ENCODE results near the gene LAPTM5.

LAPTM5 gene

DNA sequence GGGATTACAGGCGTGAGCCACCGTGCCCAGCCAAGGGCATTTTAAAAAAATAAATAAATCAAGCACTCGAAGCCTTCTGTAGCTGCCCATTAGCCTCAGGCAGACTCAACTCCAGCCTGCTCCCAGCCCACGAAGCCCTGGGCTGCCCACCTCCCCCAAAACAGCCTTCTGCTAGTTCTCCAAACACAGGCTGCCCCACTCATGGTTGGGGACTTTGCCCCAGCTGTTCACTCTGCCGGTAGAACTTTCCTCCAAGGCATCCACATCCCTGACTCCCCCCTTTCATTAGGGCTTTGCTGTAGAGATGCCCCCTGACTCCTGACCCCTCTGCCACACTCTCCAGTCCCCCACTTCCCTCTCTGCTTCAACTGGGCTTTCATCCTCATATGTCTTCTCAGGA lies 29.7 kb upstream of the LAPTM5 start:
- DNase-seq: no peak

DNA sequence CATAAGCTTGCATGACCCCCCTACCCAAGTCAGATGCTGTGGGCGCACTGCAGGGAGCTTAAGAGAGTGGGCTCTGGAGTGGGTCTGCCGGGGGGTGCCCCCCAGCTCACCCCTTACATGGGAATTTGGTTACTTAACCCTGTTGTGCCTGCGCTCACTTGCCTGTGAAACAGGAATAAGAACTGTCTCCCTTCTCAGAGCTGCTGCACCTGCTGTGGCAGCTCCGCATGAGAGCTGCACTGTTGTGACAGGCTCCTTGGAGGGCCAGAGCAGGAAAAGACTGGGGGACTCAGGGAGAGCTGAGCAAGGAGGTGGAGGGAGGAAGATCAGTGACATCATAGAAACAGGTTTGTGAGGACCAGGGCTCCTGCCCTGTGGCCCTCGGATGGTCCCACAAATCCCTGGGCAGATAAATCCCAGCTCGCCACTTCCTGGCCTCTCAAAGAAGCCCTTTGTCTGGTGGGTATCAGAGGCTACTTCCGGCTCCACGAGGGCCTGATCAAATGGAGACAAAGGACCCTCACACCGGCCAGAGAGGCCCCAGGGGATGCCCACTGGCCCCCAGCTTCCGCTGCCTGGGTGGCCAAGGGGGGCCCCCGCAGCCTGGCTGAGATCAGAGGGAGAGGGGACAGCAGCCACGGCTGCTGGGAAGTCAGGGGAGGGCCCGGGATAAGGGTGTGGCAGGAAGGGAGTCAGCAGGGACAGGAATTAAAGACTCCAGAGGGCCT lies 28.9 kb upstream of the LAPTM5 start:
- peak in 30 of 51 donors; percentile 20 to 74 (median 44) for DNase-seq

GRCh38 chr1:30785714-30786113 lies 28.1 kb upstream of the LAPTM5 start:
- no peak for DNase-seq

DNA sequence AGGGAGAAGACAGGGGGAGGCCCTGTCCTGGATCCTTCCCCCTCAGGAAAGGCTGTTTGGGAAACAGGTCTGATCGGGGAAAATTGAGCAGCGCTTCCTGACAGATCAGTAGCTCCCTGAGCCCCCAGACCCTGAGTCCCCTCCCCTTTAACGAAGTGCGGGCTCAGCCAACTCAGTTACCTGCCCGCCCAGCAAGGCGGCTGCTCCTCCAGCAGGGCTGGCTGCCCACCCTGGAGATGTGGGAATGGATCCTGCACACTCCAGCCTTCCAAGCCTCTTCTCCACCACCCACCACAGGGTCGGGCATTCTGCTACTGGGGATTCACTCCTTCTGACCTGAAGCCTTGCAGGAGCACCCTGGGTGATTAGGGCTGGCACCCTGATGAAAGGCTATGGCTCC lies 27.6 kb upstream of the LAPTM5 start:
- no peak for DNase-seq

GRCh38 chr1:30783256-30783915 lies 25.8 kb upstream of the LAPTM5 start:
- DNase-seq: peak in 1 of 51 donors; percentile 21

- peak in 44 of 51 donors; percentile 17 to 83 (median 56) for DNase-seq
Observed at GRCh38 chr1:30782361-30783255, 25.0 kb upstream of the LAPTM5 start.

GRCh38 chr1:30781906-30782305 lies 24.3 kb upstream of the LAPTM5 start:
- DNase-seq: no peak

GRCh38 chr1:30780409-30780808 lies 22.8 kb upstream of the LAPTM5 start:
- no peak for DNase-seq

DNA sequence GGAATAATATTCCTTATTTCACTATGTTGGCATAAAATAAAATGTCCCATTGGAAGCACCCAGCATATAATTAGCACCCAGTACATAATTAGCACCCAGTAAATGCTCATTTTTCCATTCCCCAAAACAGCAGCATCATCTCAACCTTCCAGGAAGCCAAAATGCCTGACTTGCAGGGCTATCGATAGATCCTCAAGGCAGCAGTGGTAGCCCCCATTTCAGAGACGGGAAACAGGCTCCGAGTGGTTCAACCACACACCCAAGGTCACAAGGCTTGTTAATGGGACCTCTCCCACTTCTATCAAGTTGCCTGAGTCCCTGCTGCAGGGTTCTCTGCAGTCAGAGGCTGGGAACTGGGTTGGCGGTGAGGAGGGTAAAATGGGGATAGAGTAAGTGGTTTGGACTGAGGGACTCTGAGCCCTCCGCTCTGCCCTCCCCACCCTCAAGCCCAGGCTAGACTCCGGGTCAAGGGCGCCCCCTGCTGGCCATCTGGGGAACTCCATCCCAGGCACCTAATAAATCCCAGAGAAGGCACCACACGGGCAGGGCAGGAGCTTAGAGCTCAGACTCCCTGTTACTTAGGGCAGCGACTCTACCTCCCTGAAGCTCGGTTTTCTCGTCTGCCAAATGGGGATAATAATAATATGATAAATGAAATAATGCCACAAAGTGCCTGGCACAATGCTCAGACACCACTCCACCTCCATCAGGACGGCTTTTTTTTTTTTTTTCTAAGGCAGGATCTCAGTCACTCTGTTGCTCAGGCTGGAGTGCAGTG lies 21.9 kb upstream of the LAPTM5 start:
- peak in 50 of 51 donors; percentile 47 to 97 (median 76) for DNase-seq

GRCh38 chr1:30778979-30779293 lies 21.4 kb upstream of the LAPTM5 start:
- DNase-seq: no peak

DNA sequence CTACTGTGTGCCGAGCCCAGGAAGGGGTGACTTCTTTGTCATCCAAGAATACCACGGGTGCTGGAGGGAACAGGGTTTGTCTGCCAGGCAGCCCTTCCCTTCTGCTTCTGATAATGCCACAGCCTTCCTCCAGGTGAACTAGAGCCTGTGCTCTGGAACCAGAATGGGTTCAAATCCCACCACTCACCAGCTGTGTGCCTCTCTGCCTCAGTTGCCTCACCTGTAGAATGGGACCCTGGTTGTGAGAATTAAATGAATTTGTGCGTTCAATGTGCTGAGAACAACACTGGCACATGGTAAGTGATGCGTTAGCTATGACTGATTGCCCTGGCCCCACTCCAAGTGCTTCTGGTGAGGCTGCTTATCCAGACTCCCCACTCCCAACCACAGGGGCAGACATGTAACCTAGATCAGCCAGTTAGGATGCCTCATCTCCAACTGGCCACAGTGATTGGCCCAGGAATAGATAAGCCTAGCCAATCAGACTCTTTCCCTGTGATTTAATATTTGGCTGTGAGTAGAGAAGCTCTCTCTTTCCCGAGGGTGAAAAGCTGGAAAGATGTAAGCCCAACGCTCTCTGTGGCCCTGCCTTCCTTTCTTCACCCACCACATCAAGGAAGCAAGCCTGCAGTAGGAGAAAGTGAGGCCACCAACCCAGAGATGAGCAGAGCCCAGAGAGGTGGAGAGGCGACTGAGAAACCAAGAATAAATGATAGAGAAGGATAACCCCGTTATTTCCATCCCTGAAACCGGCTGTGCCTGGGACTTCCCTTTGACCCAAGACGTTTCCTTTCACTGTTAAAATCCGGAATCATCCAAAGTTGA lies 20.8 kb upstream of the LAPTM5 start:
- peak in 15 of 51 donors; percentile 20 to 65 (median 30) for DNase-seq

DNA sequence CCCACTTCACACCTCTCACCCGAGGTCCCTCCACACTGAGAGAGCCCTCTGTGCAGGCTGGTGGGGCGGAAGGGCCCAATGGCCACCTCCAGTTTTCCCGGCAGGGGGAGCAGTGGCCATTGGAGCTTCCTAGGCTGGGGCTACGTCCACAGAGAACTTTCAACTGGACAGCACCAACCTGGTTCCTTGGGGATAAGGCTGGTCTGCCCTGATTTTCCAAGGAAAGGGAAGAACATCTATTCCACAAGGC lies 20.3 kb upstream of the LAPTM5 start:
- peak in 4 of 51 donors; percentile 20 to 31 (median 22) for DNase-seq

GRCh38 chr1:30777060-30777903 lies 19.7 kb upstream of the LAPTM5 start:
- no peak for DNase-seq

- no peak for DNase-seq
Observed at GRCh38 chr1:30776097-30777059, 18.8 kb upstream of the LAPTM5 start.

DNA sequence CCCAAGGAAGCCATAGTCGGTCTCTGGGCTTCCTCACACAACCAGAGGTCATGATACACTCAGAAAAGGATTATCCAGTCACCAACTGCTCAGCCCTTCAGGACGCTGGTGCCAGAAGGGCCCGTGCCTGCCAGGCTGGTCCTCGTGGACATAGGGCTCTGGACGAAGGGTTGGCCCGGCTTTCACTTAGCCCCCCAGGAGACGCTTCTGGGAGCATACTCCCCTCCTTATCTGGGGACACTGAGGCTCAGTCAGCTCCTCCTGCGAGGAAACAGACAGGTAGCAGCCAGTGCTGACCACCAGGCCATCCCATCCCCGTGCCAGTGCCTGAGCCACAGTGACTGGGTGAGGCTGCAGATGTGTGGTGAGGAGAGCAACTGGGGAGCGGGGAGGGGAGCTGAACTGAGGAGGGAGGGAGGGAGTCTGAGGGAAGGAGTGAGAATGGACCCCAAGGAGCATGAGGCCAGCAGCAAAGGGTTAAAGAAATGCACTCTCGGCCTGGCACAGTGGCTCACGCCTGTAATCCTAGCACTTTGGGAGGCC lies 17.9 kb upstream of the LAPTM5 start:
- no peak for DNase-seq

DNA sequence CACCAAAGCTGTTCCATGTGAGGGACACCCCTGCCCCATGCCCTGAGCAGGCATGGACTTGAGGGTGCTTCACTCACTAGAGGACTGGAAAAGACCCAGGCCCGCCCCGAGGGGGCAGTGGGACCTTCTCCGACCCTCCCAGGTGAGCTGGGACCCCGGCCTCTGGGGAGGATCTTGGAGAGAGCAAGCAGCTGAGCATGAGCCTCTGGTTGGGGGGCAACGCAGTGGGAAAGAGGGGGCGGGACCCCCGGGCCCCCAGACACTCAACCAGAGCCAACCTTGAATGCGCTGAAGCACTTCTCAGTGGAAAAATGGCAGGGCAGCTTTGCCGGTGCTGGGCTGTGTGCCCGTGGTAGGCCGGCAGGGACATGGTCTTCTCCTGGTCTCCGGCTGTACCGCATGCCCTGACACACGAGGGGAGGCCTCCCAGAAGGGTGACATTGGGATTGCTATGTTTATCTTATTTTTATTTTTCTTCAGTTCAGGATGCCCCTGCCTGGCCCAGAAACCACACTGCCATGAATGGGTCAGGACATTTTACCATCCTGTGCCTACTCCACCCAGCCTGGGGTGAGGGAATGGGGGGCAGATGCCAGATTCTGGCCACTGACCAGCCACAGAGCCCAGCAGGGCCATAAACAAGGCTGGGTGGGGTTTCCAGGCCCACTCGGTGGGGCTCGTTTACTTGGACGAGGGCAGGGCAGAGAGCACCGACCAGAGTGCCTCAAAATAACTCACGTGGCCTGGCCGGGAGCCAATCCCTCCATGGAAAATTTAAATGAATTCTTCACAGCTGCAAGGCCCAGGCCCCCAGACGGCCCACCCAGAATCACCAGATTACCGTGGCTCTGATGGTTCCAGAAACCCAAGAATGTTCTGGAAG lies 17.2 kb upstream of the LAPTM5 start:
- DNase-seq: peak in 1 of 51 donors; percentile 13

DNA sequence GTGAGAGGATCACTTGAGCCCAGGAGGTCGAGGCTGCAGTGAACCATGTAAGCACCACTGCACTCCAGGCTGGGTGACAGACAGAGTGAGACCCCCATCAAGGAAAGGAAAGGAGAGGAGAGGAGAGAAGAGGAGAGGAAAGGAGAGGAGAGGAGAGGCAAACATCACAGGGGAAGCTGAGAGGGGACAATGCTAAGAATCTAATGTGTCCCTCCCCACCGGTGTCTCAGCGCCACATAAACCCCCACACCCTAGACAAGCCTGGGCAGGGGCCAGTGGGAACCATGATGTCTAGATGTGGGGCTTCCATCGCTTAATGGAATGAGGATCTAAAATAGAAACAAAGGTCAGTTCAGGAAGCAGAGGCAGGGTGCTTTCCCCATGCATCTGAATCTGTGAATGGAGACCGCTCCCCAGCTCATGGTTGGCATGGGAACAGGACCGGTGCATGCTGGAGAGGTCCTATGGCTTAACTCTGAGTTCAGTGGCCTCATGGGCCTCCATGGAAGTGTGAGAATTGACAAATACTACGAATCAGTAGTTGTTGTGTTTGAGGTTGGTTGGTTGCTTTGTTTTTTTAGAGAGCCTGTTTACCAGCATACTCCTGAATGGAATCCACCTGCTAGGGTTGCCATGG lies 16.3 kb upstream of the LAPTM5 start:
- DNase-seq: no peak

Data from hypothalamus (tissue), 51 donors.